GM18907 (cell line): ENCODE results near the gene VENTX.
"Not testable (repeated sequence)": the region's sequence is repeated elsewhere in the genome, so short reads cannot be mapped to it uniquely, and the experiment has no call there.

Source experiments
- ATAC-seq: cut with Tn5 transposase; IDR thresholded peaks from one replicate; pipeline ENCODE4 v1.9.1; 2021; ENCODE audit warnings: mild to moderate bottlenecking, moderate library complexity; ENCODE audit not compliant: unreplicated experiment

VENTX gene

DNA sequence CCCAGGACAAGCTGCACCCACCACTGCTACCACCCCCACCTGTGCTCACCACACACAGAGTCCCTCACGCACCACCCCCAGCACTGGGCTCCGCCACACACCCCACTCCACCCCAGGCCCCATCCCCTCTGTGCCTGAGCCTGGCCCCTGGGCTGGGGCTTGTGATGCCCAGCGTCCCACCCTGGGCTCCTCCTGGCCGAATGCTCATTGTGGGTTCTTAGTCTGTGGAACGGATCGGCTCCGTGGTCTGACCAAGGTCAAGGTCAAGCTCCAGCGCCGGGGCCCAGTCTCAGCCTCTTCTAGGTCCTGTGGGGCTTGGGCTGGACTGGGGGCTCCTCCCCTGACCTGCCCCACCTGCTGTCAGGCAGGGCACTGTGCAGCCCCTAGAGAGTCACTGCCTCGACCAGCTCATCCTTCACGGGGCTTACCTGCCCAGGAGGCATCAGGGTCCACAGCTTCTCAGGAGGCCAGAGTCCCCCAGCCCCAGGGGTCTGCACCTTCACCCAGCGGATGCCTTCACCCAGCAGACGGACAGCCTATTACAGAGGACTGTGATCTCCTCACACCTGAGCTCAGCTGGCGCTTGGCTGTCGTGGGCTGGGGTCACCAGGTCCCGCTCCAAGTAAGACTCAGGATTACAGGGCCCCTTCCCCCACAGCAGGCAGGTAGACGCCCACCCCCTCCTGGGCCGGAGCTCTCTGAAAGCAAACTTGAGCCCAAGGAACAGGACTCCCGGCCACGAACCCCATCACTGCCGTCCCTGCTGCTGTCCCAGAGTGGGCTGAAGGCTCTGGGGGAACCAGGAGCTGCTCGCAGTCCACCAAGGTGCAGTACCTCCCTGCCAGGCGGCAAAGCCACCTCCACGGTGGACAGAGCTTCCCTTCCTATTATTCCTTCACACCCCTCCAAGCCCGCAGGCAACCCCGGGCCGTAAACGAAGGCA, 22.9 kb upstream of the VENTX start:
- no peak for ATAC-seq

DNA sequence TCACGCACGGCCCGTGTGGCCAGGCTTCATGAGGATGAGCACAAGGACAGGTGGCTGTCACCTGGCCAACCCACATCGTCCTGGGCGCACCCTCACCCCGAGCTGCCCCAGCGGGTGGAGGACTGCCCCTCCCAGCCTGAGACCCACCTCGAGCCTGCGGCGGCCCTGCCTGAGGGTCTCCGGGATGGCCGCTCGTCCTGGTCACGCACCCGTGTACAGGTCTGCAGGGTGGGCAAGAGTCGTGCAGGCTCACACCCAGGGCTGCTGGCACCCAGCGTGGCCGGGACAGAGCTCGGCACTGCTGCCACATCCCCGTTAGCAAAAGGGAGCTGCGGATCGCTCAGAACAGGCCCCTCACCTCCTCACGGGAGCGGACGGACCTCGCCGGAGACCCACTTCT, 22.1 kb upstream of the VENTX start:
- ATAC-seq: no peak

DNA sequence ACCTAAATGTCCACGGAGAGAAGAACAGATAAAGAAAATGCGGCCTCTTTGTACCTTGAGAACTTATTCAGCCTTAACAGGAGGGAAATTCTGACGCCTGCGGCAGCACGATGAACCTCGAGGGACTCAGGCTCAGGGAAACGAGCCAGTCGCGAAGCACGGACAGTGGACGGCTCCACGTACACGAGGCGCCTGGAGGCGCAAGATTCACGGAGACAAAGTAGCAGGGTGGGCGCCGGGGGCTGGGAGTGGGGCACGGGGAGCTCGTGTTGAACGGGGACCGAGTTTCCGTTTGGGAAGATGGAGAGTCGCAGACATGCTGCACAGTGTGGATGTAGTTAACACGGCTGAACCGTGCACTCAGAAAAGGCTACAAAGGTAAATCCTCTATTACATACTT, 20.9 kb upstream of the VENTX start:
- ATAC-seq: no peak

DNA sequence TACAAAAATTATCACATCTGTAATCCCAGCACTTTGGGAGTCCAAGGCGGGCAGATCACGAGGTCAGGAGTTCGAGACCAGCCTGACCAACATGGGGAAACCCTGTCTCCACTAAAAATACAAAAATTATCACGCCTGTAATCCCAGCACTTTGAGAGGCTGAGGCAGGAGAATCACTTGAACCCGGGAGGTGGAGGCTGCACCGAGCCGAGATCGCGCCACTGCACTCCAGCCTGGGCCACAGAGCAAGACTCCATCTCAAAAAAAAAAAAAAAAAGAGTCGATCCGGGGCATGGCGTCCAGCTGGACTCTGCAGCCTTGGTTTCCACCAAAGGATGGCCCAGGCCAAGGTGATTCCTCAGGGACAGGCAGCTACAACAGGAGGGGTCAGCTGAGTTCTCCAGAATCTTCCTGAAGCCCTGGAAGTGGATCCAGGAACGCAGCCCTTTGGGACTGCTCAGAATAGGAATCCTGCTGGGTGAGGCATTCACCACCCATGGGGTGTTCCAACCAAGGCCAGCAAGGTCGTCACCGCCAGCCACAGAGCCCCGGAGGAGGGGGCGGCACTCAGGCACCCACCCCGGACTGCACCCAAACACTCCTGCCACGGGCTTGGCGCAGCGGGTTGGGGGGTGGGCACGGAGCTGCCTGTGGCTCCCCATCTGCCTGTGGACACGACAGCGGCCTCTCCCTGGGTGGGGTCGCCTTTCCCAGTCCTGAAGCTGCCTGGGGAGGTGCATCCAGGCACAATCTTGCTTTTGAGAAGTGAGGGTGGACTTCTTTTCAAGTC, 19.7 kb upstream of the VENTX start:
- no peak for ATAC-seq

DNA sequence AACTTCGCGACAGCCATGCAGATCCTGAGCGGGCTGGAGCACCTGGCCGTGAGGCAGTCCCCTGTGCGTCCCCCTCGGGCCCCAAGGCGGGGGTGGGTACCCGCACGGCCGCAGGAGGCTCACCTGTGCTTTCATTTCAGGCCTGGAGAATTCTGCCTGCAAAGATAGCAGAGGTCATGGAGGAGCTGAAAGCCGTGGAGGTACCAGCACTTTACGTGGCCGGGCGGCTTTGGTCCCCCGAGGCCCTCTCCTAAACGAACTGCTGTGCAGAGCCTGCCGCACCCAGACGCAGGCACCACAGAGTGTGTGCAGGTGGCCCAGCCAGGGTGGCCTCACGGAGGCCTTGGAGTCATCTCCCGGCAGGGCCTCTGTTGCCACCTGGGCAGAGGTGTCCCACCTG, 18.8 kb upstream of the VENTX start:
- ATAC-seq: no peak

DNA sequence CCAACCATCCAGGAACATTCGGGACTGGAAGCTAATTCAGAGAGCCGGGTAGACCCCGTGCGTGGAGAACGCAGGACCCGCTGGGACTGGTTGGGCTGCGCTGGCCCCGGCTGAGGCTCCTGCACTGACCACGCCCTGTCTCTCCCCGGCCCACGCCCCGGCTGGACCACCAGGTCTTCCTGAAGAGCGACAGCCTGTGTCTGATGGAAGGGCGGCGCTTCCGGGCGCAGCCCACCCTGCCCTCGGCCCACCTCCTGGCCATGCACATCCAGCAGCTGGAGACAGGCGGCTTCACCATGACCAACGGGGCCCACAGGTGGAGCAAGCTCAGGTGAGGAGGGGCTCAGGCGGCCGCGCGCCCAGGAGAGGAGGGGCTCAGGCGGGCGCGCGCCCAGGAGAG, 17.9 kb upstream of the VENTX start:
- no peak for ATAC-seq

DNA sequence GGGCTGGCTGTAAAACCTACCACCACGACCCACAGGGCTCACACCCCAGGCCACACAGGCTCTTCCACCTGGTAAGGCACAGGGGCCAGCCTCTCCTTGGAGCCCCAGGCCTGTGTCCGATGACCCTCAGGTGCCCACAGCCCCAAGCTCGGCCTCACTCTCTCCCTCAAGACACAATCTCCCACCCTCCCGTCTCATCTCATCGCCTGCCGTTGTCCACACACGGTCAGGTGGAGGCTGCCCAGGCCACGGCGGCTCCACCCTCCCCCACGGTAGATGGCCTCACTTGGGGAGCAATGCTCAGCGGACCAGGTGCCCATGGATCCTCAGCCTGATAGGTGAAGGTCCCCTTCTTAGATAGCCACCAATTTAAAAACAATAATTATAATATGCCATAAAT, 16.3 kb upstream of the VENTX start:
- ATAC-seq: no peak

DNA sequence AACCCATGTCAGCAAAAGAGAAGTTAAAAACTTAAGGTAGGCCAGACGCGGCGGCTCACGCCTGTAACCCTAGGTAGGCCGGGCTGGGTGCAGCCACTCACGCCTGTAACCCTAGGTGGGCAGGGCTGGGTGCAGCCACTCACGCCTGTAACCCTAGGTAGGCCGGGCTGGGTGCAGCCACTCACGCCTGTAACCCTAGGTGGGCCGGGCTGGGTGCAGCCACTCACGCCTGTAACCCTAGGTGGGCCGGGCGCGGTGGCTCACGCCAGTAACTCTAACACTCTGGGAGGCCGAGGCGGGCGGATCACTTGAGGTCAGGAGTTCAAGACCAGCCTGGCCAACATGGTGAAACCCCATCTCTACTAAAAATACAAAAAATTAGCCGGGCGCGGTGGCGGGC, 15.9 kb upstream of the VENTX start:
- ATAC-seq: not testable (repeated sequence)

DNA sequence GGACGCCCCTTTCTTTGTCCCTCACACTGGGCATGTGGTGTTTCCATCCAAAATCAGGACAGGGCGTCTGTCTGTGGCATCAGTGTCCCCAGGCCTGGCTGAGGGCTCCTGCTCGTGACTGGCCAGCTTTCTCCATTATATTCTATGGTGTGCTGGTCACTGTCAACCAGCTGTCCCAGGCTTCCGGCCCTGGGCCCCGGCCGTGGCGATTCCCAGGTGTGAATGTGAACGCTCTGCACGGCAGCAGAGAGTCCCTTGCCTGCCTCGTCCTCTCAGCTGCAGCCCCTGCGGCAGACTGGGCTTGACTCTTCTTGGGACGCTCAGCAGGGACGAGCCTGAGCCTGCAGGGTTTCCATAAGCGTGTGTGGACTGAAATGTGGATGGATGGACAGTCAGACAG, 13.6 kb upstream of the VENTX start:
- no peak for ATAC-seq

DNA sequence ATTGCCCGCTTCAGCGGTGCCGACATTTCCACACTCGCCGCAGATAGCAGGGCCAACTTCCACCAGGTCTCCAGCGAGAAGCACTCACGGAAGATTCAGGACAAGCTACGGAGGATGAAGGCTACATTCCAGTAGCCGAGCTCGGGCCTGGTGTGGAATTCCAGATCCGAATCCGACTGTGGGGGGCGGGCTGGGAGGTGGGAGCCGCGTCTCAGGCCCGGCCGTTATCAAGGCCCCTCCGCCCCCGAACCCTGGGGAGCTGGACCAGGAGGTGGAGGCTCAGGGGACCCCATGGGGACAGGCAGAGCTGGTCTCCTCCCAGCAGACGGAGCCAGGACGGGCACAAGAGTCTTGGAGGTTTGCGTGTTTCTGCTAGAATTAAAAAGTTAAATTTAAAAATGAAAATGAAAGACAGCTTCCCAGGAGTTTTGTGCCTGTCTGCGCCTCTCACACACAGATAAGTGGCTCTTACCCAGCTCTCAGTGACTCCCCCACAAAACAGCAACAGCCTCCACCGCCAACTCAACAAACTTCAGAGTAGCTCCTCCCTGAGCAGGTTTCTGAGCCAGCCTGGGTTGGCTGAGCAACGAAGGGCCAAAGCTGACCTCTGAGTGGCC, 12.8 kb upstream of the VENTX start:
- no peak for ATAC-seq

DNA sequence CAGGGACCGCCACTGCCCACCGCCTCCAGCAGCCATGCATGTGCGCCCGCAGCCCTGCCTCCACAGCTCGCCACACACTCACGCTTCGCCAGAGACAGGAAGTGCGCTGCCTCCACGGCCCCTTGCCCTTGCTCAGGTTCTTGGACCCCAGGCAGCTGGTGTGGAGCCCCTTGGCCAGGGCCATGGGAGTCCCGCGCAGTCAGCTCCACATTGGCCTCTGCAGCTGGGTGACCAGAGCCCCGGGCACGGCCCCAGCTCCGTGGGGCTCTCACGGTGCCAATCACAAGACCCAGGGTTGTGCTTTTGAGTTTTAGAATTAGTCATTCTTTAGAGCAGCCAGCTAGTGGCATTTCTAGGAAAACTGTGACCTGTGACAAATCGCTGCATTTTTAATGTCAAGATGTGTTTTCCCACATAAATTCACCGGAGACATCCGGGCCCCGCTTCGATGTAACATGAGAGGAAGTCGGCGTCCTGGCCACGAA, 11.9 kb upstream of the VENTX start:
- no peak for ATAC-seq

DNA sequence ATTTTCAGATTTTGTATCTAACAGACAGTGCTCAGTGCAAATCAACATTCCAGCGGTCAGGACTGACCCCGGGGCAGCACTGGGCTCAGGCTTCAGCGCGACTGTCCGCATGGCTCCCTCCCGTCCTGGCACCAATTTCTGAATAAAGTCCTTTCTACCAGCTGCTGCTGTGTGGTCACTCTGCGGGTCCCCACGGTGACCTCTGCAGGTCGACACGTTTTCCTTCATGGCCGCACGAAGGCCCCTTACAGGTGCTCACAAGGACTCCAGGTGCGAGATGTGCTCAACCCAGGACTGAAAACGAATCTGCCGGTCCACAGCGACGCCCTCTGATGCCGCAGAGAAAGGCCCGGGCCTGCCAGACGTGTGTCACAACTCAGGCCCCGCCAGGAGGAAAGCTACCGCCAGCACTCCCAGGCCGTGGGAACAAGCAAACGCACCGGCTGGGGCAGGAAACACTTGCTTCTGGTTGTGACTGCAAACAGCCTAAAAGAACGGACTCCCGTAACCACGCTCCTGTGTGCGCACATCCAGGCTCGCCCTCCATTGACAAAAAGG, 11.3 kb upstream of the VENTX start:
- no peak for ATAC-seq

DNA sequence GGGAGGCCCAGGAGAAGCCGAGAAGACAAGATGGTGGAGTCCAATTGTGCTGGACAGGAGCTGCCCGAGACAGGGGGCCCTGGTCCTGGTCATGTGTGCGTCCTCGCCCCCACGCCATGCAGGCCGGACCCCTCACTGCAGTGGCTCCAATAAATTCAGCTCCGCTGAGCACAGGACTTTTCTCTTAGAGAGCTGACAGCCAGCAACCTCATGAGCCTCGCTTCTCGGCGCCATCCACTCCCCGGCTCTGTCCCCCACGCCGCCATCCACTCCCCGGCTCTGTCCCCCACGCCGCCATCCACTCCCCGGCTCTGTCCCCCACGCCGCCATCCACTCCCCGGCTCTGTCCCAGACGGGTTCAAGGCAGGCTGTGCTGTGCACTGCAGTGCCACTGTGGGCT, 10.4 kb upstream of the VENTX start:
- ATAC-seq: no peak

DNA sequence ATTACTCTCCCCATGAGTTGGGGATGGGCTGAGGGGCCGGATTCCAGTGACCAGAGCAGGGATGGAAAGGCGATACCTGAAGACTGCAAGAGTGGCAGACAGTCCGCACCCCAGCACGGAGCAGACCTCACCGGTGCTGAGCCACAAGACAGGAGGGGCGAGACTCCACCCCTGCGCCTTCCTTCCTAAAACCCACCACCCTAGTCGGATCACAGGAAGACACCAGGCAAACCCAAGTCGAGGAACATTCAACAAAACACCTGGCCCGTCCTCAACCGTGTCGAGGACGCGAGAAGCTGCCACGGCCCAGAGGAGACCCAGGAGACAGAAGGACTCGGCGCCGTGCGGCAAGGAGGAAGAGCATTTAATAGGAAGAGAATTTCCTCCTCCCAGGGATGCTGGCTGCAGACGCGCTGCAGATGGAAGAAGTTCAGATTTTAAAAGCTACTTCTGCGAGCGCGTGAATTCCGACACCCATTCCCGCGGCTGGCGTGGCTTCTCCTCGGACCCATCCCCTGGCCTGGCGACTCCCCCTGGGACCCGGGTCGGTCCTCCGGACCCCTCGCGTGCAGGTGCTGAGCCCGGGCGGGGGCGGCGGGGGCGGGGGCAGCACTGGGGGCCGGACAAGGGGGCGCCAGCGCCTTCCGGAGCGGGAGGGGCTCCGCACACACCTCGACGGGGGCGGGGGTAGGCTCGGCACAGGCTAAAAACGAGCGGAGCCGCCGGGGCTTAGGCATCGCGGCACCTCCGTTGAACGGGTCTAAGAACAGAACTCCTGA, 8.2 kb upstream of the VENTX start:
- ATAC-seq: no peak

DNA sequence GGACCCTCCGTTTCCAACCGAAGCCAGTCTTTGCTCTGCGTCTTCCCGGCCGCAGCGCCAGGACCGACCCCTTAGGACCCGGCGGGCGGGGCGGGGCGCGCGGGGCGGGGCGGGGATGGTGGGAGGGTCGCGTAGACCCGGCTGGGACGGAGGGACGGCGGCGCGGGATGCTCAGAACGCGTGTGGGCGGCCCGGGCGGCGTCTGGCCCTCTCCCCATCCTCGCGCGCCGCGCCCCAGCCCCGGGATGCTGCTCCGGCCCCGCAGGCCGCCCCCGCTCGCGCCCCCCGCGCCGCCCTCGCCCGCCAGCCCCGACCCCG, 7.7 kb upstream of the VENTX start, which contains the start of gene UTF1:
UTF1 (plus strand) TSS at position 174 of the 318 bp plus-strand sequence; CDS start at position 246, 72 bp downstream.
- ATAC-seq: no peak

DNA sequence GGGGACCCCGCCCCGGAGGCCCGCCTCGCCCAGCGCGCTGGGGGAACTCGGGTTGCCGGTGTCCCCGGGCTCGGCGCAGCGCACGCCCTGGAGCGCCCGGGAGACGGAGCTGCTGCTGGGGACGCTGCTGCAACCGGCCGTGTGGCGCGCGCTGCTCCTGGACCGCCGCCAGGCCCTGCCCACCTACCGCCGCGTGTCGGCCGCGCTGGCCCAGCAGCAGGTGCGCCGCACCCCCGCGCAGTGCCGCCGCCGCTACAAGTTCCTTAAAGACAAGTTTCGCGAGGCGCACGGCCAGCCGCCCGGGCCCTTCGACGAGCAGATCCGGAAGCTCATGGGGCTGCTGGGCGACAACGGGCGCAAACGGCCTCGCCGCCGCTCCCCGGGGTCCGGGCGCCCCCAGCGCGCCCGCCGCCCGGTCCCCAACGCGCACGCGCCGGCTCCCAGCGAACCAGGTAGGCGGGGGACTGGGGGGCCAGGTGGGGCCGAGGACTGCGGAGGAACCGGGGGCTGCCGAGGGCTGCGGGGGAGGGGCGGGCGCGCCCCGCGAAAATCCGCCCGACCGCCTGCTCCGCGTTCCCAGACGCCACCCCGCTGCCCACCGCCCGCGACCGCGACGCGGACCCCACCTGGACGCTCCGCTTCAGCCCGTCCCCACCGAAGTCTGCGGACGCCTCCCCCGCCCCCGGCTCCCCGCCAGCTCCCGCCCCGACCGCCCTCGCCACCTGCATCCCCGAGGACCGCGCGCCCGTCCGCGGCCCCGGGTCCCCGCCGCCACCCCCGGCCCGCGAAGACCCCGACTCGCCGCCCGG, 7.1 kb upstream of the VENTX start:
- ATAC-seq: no peak

DNA sequence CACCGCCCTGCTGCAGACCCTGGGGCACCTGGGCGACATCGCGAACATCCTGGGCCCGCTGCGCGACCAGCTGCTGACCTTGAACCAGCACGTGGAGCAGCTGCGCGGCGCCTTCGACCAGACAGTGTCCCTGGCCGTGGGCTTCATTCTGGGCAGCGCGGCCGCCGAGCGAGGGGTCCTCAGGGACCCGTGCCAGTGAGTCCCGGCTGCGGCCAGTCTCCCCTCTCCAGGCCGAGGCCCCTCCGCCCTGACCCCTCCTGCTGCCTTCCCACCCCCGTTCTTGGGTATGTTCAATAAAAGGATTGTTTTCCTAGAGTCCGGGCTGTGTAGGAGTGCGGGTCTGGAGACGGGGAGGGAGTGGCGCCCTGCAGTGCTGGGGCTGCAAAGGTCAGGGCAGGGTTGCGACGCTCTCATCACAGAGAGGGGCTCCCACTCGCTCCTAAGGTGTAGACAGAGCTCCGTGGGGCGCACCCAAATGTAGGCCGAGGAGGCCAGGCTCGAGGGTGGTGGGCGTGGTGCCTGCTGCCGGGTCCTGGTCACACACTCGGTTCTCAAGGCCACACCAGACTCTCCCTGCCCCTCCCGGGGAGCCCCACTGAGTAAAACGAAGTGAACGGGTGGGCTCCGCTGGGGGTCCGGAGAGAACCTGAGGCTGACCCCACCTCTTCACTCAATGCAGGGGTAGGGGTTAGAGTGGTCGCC, 6.3 kb upstream of the VENTX start:
- no peak for ATAC-seq

DNA sequence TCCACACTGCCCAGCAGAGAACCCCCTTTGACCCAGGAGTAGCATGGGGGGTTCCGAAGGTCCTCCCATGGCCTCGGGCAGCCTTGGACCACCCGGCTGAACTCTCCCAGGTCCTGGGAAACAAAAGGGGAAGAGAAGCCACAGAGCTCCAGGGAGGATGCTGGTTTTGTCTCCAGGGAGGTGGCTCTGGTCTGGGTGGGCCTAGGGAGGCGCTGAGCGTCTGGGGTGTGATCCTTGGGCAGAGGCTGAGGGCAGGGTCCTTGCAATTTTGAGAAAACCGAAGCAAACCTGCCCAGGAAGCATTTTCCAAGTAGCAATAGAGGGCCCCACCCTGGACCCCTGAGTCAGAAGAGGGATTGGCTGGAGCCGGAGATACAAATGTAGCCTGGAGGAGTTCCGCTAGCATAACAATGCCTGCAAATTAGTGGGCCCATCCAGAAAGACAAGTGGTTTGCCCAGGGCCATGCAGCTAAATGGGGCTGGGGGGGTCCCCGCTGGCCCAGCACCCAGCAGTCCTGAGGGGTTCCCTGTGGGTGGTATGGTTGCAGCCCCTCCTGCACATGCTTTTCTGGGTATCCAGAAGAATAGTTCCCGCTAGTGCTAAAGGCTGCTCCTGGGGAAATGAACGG, 5.6 kb upstream of the VENTX start:
- no peak for ATAC-seq

DNA sequence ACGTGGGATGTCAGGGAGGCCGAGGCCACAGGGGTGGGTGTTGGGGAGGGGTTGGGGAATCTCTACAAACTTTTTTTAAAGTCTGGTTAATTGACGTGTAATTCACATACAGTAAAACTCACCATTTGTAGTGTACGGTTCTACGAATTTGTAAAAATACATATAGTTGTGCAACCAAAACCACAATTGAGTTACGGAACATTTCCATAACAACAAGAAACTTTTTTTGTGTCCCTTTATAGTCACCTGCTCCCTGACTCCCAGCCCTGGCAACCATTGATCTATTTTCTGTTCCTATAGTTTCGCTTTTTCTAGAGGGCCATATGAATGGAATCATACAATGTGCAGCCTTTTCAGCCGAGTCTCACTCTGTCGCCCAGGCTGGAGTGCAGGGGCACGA, 2.9 kb upstream of the VENTX start:
- not testable (repeated sequence) for ATAC-seq
